Sigmoid colon (tissue), 4 donors: ENCODE measurements around the gene TAF5L.

ENCODE experiments used
- CTCF ChIP-seq, 4 experiments: fragments of 450-650 bp in 3 of 4; fragments of 200-600 bp in 1 of 4; IDR thresholded peaks; one replicate each; pipeline ENCODE4 v1.5.1; 2016 to 2019; ENCODE audit warnings: antibody characterized with exemption in 4 of 4, mild to moderate bottlenecking in 3 of 4, moderate library complexity in 2 of 4
- EP300 ChIP-seq, 4 donors: sonication (generic); formaldehyde crosslinking; IDR thresholded peaks; one replicate each; pipeline ENCODE4 v1.6.1; 2017; ENCODE audit warnings: antibody characterized with exemption in 4 of 4
- POLR2A ChIP-seq, 2 donors: fragments of 450-650 bp; IDR thresholded peaks; one replicate each; pipeline ENCODE4 v1.6.1; 2016; ENCODE audit warnings: antibody characterized with exemption in 2 of 2, mild to moderate bottlenecking in 2 of 2, moderate library complexity in 2 of 2
- POLR2AphosphoS5 ChIP-seq, 4 donors: sonication (generic); formaldehyde crosslinking; IDR thresholded peaks; one replicate each; pipeline ENCODE4 v1.6.1; 2017; ENCODE audit warnings: antibody characterized with exemption in 4 of 4

GRCh38 chr1:229620876-229621275, 5.0 kb downstream of the TAF5L start:
- no peak for TF ChIP-seq CTCF (IDR thresholded peaks at IDR 0.05)
- no peak for TF ChIP-seq POLR2AphosphoS5 (IDR thresholded peaks at IDR 0.05)
- TF ChIP-seq POLR2A (IDR thresholded peaks at IDR 0.05): no peak
- TF ChIP-seq EP300 (IDR thresholded peaks at IDR 0.05): no peak
